ENCODE measurements around the gene SEL1L3.
A peak's percentile ranks its signal among the peaks of the same experiment; 100 is the strongest.
"Not testable (repeated sequence)": the region's sequence is repeated elsewhere in the genome, so short reads cannot be mapped to it uniquely, and the experiment has no call there.

The SEL1L3 gene

DNA sequence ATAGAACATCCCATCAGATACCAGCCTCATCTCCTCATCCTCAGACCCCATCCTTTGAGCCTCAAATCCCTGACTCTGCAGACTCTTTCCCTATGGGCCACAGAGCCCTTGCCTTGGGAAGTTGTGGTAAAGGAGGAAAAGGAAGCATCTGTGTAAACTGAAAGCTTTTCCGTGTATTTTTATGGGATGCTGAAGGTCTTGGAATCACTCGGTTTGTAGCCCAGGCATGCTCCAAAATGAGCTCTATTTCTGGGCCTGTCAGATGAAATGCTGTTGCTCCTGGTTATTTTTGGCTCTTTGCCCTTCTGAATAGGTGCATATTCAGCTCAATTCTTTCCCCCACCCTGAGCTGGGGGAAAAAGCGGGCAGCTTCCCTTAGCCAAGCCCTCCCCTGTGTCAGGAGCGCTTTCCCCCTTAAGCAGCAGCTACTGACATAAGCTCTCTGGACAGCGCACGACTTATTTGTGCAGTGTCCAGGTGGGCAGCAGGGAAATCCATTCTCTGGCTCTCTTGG is 5.0 kb upstream of the SEL1L3 start:
- no peak overlapping the region for H3K4me3 ChIP-seq (ENCODE audit: low read length)
- no peak for DNase-seq (ENCODE audit: low read depth)
- TF ChIP-seq CTCF (conservative IDR thresholded peaks at IDR 0.05; ENCODE audit: low read depth, low read length), result no peak

GRCh38 chr4:25866401-25866800 is 3.6 kb upstream of the SEL1L3 start:
- DNase-seq (ENCODE audit: low read depth); H3K4me3 ChIP-seq (ENCODE audit: low read length): not testable (repeated sequence)

- DNase-seq (ENCODE audit: low read depth), result peak; percentile 32
These were observed 2.8 kb upstream of the SEL1L3 start for GRCh38 chr4:25865586-25865985.

DNA sequence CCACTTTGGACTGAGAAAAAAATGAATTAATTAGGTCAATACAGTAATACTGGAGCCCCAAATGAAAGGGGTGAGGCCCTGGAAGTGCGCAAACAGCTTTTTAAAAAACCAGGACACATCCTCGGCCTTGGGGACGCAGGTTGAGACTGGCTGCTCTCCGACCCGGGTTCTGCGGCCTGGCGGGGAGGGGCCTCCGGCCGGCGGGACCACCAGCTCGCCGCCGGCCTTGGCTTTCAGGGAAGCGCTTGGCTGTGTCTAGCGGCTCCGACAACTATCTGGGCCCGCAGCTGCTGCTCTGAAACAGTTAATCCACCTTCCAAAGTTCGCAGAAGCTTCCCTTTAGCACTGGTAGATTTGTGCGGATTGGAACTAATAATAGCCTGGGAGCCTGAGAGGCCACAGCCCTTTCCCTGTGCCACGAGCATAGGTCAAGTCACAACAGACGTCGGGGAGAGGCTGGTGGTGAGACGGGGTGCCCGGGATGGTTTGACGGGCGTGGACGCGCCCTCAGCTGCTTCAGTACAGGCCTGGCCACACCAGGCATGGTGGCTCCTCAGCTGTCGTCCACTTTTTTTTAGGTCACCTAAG is 1.1 kb upstream of the SEL1L3 start:
- peak overlapping the region; percentile 53 for H3K4me3 ChIP-seq (ENCODE audit: low read length)
- DNase-seq (ENCODE audit: low read depth), result no peak
- no peak for TF ChIP-seq CTCF (conservative IDR thresholded peaks at IDR 0.05; ENCODE audit: low read depth, low read length)

More at GRCh38 chr4:25865586-25865985, 2.8 kb upstream of the SEL1L3 start:
- no peak for TF ChIP-seq CTCF (conservative IDR thresholded peaks at IDR 0.05; ENCODE audit: low read depth, low read length)
- H3K4me3 ChIP-seq (ENCODE audit: low read length), result no peak overlapping the region

DNA sequence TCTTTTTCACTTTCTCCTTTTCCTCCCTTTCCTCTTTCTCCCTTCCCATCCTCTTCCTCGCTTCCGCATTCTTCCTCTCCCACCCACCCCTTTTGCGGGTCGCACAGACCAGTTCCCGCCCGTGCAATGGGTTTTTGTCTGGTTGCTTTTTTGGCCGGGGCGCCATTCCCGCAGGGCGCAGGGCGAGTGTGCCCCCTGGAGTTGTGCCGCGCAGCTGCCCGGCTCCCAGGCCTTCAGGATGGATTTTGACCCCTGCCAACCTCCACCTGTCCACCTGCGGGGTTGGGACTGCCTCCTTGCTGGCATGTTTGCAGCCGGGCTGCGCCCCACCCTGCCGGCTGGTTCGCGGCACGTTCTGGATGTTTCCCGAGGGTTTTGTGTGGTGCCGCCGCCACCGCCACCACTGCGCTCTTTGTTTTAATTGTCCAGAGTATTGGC is 578 bp upstream of the SEL1L3 start:
- DNase-seq (ENCODE audit: low read depth), result no peak
- peak overlapping the region; percentile 53 for H3K4me3 ChIP-seq (ENCODE audit: low read length)
- peak; percentile 34 for TF ChIP-seq CTCF (conservative IDR thresholded peaks at IDR 0.05; ENCODE audit: low read depth, low read length)

- no peak for DNase-seq (ENCODE audit: low read depth)
- TF ChIP-seq CTCF (conservative IDR thresholded peaks at IDR 0.05; ENCODE audit: low read depth, low read length), result no peak
- H3K4me3 ChIP-seq (ENCODE audit: low read length), result peak overlapping the region; percentile 61
These were observed 807 bp downstream of the SEL1L3 start for GRCh38 chr4:25861951-25862410.

- no peak for DNase-seq (ENCODE audit: low read depth)
- TF ChIP-seq CTCF (conservative IDR thresholded peaks at IDR 0.05; ENCODE audit: low read depth, low read length), result no peak
- H3K4me3 ChIP-seq (ENCODE audit: low read length), result peak overlapping the region; percentile 61
These were observed 1.4 kb downstream of the SEL1L3 start for GRCh38 chr4:25861280-25861950.
